ENCODE measurements around the gene VPS13D.

DNA sequence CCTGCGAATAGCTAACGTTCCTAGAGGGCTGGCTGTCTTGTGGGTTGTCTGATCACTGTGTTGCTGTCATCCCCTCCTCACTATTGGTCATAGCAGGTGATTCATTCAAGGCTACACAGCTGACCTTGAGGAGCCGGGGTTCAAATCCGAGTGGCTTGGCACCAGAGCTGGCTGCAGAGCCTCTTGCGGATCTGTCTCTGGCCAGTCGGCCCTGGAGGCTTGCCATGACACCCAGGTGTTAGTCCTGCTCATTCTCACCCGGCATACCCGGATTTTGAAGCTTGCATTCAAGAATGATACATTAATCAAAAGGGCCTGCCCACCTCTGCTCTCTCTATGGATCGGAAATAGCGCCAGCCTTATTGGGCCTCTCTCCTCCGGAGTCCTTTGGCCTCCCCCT lies 277.8 kb downstream of the VPS13D start:
- TF ChIP-seq POLR2A (IDR thresholded peaks at IDR 0.05; ENCODE audit: low read depth, low read length) = no peak
- no peak for TF ChIP-seq FOS (IDR thresholded peaks at IDR 0.05; ENCODE audit: low read depth, low read length)
- TF ChIP-seq MXI1 (IDR thresholded peaks at IDR 0.05; ENCODE audit: borderline replicate concordance, low read depth, low read length) = no peak
- TF ChIP-seq, protein P1, sequence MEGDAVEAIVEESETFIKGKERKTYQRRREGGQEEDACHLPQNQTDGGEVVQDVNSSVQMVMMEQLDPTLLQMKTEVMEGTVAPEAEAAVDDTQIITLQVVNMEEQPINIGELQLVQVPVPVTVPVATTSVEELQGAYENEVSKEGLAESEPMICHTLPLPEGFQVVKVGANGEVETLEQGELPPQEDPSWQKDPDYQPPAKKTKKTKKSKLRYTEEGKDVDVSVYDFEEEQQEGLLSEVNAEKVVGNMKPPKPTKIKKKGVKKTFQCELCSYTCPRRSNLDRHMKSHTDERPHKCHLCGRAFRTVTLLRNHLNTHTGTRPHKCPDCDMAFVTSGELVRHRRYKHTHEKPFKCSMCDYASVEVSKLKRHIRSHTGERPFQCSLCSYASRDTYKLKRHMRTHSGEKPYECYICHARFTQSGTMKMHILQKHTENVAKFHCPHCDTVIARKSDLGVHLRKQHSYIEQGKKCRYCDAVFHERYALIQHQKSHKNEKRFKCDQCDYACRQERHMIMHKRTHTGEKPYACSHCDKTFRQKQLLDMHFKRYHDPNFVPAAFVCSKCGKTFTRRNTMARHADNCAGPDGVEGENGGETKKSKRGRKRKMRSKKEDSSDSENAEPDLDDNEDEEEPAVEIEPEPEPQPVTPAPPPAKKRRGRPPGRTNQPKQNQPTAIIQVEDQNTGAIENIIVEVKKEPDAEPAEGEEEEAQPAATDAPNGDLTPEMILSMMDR (conservative IDR thresholded peaks at IDR 0.05; ENCODE audit: low read depth, low read length) = no peak
- TF ChIP-seq CEBPB (IDR thresholded peaks at IDR 0.05; ENCODE audit: low read depth, low read length) = no peak
- TF ChIP-seq RAD21 (IDR thresholded peaks at IDR 0.05; ENCODE audit: low read length) = no peak
- TF ChIP-seq, protein P2, sequence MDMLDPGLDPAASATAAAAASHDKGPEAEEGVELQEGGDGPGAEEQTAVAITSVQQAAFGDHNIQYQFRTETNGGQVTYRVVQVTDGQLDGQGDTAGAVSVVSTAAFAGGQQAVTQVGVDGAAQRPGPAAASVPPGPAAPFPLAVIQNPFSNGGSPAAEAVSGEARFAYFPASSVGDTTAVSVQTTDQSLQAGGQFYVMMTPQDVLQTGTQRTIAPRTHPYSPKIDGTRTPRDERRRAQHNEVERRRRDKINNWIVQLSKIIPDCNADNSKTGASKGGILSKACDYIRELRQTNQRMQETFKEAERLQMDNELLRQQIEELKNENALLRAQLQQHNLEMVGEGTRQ (IDR thresholded peaks at IDR 0.05; ENCODE audit: low read depth, low read length) = no peak
- TF ChIP-seq RFX5 (IDR thresholded peaks at IDR 0.05; ENCODE audit: low read depth, low read length) = no peak
- TF ChIP-seq SMC3 (IDR thresholded peaks at IDR 0.05; ENCODE audit: low read depth, low read length) = no peak
- no peak for TF ChIP-seq NFE2L2 (IDR thresholded peaks at IDR 0.05; ENCODE audit: low read depth, low read length)
- TF ChIP-seq RCOR1 (IDR thresholded peaks at IDR 0.05; ENCODE audit: insufficient replicate concordance, low read length) = no peak
- TF ChIP-seq, protein P3, sequence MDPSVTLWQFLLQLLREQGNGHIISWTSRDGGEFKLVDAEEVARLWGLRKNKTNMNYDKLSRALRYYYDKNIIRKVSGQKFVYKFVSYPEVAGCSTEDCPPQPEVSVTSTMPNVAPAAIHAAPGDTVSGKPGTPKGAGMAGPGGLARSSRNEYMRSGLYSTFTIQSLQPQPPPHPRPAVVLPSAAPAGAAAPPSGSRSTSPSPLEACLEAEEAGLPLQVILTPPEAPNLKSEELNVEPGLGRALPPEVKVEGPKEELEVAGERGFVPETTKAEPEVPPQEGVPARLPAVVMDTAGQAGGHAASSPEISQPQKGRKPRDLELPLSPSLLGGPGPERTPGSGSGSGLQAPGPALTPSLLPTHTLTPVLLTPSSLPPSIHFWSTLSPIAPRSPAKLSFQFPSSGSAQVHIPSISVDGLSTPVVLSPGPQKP (IDR thresholded peaks at IDR 0.05; ENCODE audit: borderline replicate concordance, low read depth, low read length) = no peak
